Hepatocyte (in vitro differentiated cells): ENCODE data around the gene CPE. TPM values are rescaled to one million over a fixed set of nuclear protein-coding genes. Genes with fewer than 3 reads are reported as not detected.

ENCODE experiments used
- DNase-seq: peaks from one replicate; pipeline ENCODE4 v3.0.0-alpha.2; 2016; ENCODE audit warnings: low spot score
- H2AFZ ChIP-seq: fragments of 200-600 bp; sonication (generic); 2 replicates; pipeline ENCODE4 v1.6.0; 2016; ENCODE audit warnings: antibody characterized with exemption, mild to moderate bottlenecking
- H3K27ac ChIP-seq: fragments of 200-600 bp; sonication (generic); 2 replicates; pipeline ENCODE4 v1.5.1; 2016; ENCODE audit warnings: mild to moderate bottlenecking
- H3K27me3 ChIP-seq: fragments of 200-600 bp; sonication (generic); 2 replicates; pipeline ENCODE4 v1.6.1; 2016
- H3K36me3 ChIP-seq: fragments of 200-600 bp; sonication (generic); replicated peaks from 2 replicates; pipeline ENCODE4 v1.5.1; 2016; ENCODE audit warnings: low read depth; ENCODE audit not compliant: insufficient read depth
- H3K4me1 ChIP-seq: fragments of 200-600 bp; sonication (generic); 2 replicates; pipeline ENCODE4 v1.5.1; 2016; ENCODE audit warnings: mild to moderate bottlenecking, moderate library complexity; ENCODE audit not compliant: insufficient read depth
- H3K4me2 ChIP-seq: fragments of 200-600 bp; sonication (generic); 2 replicates; pipeline ENCODE4 v1.6.0; 2016
- H3K4me3 ChIP-seq: fragments of 200-600 bp; sonication (generic); 2 replicates; pipeline ENCODE4 v1.5.1; 2016; ENCODE audit warnings: mild to moderate bottlenecking
- H3K79me2 ChIP-seq: fragments of 200-600 bp; sonication (generic); 2 replicates; pipeline ENCODE4 v1.6.0; 2017; ENCODE audit warnings: mild to moderate bottlenecking
- H3K9me2 ChIP-seq: fragments of 200-600 bp; sonication (generic); replicated peaks from 2 replicates; pipeline ENCODE4 v1.6.0; 2017; ENCODE audit warnings: mild to moderate bottlenecking; ENCODE audit not compliant: insufficient read depth
- H3K9me3 ChIP-seq: fragments of 200-600 bp; sonication (generic); 2 replicates; pipeline ENCODE4 v1.5.1; 2016; ENCODE audit warnings: low read depth, mild to moderate bottlenecking
- H4K20me1 ChIP-seq: fragments of 200-600 bp; sonication (generic); 2 replicates; pipeline ENCODE4 v1.6.0; 2016; ENCODE audit warnings: mild to moderate bottlenecking; ENCODE audit not compliant: insufficient read depth, poor library complexity, severe bottlenecking
- CTCF ChIP-seq: fragments of 200-600 bp; sonication (generic); IDR thresholded peaks from 2 replicates; pipeline ENCODE4 v1.5.1; 2016; ENCODE audit warnings: antibody characterized with exemption, mild to moderate bottlenecking; ENCODE audit not compliant: poor library complexity
- EZH2 ChIP-seq: fragments of 200-600 bp; sonication (generic); IDR thresholded peaks from 2 replicates; pipeline ENCODE4 v1.6.1; 2016; ENCODE audit warnings: antibody characterized with exemption, mild to moderate bottlenecking, borderline replicate concordance
- EZH2phosphoT487 ChIP-seq: fragments of 200-600 bp; sonication (generic); IDR thresholded peaks from one replicate; pipeline ENCODE4 v1.6.1; 2018; ENCODE audit warnings: antibody characterized with exemption, mild to moderate bottlenecking, low read depth, moderate library complexity; ENCODE audit not compliant: unreplicated experiment, severe bottlenecking
- WGBS: methylation state at CpG from one replicate; pipeline ENCODE4 v1.1.6; 2016; ENCODE audit warnings: low lambda C conversion rate; ENCODE audit errors: missing lambda C conversion rate; 5-methylcytosine and 5-hydroxymethylcytosine counted together
- polyA plus RNA-seq: library from polyadenylated mRNA; unstranded; fragments of >200 nt; fragmentation: Nextera tagmentation; extraction: Ambion mirVana; gene quantifications from 2 replicates; pipeline ENCODE4 v1.2.1, GENCODE V29; 2016
- total RNA-seq: library from RNA; depleted of rRNA; stranded (reverse); fragments of >200 nt; gene quantifications from 2 replicates; pipeline ENCODE4 v1.2.3, GENCODE V29; 2014

Gene CPE
- total and polyA plus RNA-seq, 2 experiments from 2014 or later = 66.4 to 106 TPM

GRCh38 chr4:165403048-165403447 lies 24.2 kb downstream of the CPE start:
- no peaks in the 10 kb centered on the region for H3K36me3 ChIP-seq
- TF ChIP-seq EZH2 (no peak), EZH2phosphoT487 (no peak)
- H3K9me3 ChIP-seq = no peaks in the 10 kb centered on the region
- no peaks in the 10 kb centered on the region for H3K27me3 ChIP-seq
- H3K27ac ChIP-seq = no peak overlapping the region
- H3K9me2 ChIP-seq = no peaks in the 10 kb centered on the region
- H3K79me2 ChIP-seq = no peaks in the 10 kb centered on the region
- WGBS = 92% methylated on average over 2 of the region's 2 CpGs
- H2AFZ ChIP-seq = no peak overlapping the region
- no peak overlapping the region for H3K4me3 ChIP-seq
- H3K4me1 ChIP-seq = no peaks in the 10 kb centered on the region
- H3K4me2 ChIP-seq = no peak overlapping the region
- no peaks in the 10 kb centered on the region for H4K20me1 ChIP-seq
- DNase-seq = no peak

GRCh38 chr4:165403637-165404036 lies 24.8 kb downstream of the CPE start:
- no peak for TF ChIP-seq EZH2
- TF ChIP-seq CTCF = no peak
- TF ChIP-seq EZH2phosphoT487 = no peak

GRCh38 chr4:165404080-165404479 lies 25.3 kb downstream of the CPE start:
- Histone ChIP-seq H3K79me2 (no peaks in the 10 kb centered on the region), H3K4me3 (no peak overlapping the region), H3K9me2 (no peaks in the 10 kb centered on the region), H3K4me1 (no peaks in the 10 kb centered on the region), H3K4me2 (no peak overlapping the region), H3K27ac (no peak overlapping the region), H2AFZ (no peak overlapping the region), H3K36me3 (no peaks in the 10 kb centered on the region), H3K9me3 (no peaks in the 10 kb centered on the region), H4K20me1 (no peaks in the 10 kb centered on the region), H3K27me3 (no peaks in the 10 kb centered on the region)
- TF ChIP-seq EZH2phosphoT487 (no peak), CTCF (no peak), EZH2 (no peak)
- WGBS = 96% methylated on average over 8 of the region's 8 CpGs
- no peak for DNase-seq

More at GRCh38 chr4:165403637-165404036, 24.8 kb downstream of the CPE start:
- H3K27ac ChIP-seq = no peak overlapping the region
- no peaks in the 10 kb centered on the region for H3K36me3 ChIP-seq
- H3K4me1 ChIP-seq = no peaks in the 10 kb centered on the region
- H4K20me1 ChIP-seq = no peaks in the 10 kb centered on the region
- H3K27me3 ChIP-seq = no peaks in the 10 kb centered on the region
- no peaks in the 10 kb centered on the region for H3K9me3 ChIP-seq
- no peak for DNase-seq
- H3K9me2 ChIP-seq = no peaks in the 10 kb centered on the region
- no peaks in the 10 kb centered on the region for H3K79me2 ChIP-seq
- H3K4me2 ChIP-seq = no peak overlapping the region
- H2AFZ ChIP-seq = no peak overlapping the region
- no peak overlapping the region for H3K4me3 ChIP-seq
- WGBS = 92% methylated on average over 4 of the region's 4 CpGs

GRCh38 chr4:165404696-165405095 lies 25.9 kb downstream of the CPE start:
- WGBS = 93% methylated on average over 4 of the region's 4 CpGs
- H3K36me3 ChIP-seq = no peaks in the 10 kb centered on the region
- DNase-seq = no peak
- no peaks in the 10 kb centered on the region for H3K9me3 ChIP-seq
- H3K4me3 ChIP-seq = no peak overlapping the region
- no peak overlapping the region for H3K4me2 ChIP-seq
- no peak overlapping the region for H3K27ac ChIP-seq
- TF ChIP-seq EZH2 = no peak
- no peak for TF ChIP-seq EZH2phosphoT487
- TF ChIP-seq CTCF = no peak
- H3K79me2 ChIP-seq = no peaks in the 10 kb centered on the region
- H4K20me1 ChIP-seq = no peaks in the 10 kb centered on the region
- H3K27me3 ChIP-seq = no peaks in the 10 kb centered on the region
- H2AFZ ChIP-seq = no peak overlapping the region
- no peaks in the 10 kb centered on the region for H3K4me1 ChIP-seq
- H3K9me2 ChIP-seq = no peaks in the 10 kb centered on the region
